Gastroesophageal sphincter (tissue), 4 donors: Measurements from ENCODE around the gene POU4F1. TPM values are rescaled to one million over a fixed set of nuclear protein-coding genes. Genes with fewer than 3 reads are reported as not detected.

ENCODE experiments used
- ATAC-seq: fragments of 150-250 bp; one replicate; pipeline ENCODE4 v1.9.1; 2016; ENCODE audit warnings: mild to moderate bottlenecking, moderate library complexity
- H3K27ac ChIP-seq, 4 donors: fragments of 200-600 bp; sonication (generic) in 3 of 4; 1 replicate in 3 of 4; 2 replicates in 1 of 4; pipeline ENCODE4 v1.5.1; 2016 to 2019
- H3K27me3 ChIP-seq: fragments of 200-600 bp; sonication (generic); one replicate; pipeline ENCODE4 v1.5.1; 2019
- H3K36me3 ChIP-seq, 2 donors: fragments of 200-600 bp; sonication (generic); one replicate each; pipeline ENCODE4 v1.5.1; 2019; ENCODE audit warnings: control low read depth in 1 of 2
- H3K4me1 ChIP-seq, 3 donors: fragments of 200-600 bp; sonication (generic); 1 replicate in 2 of 3; 2 replicates in 1 of 3; pipeline ENCODE4 v1.5.1; 2016 to 2019; ENCODE audit warnings: control low read depth in 2 of 3
- H3K4me3 ChIP-seq, 2 donors: fragments of 200-600 bp; sonication (generic); one replicate each; pipeline ENCODE4 v1.5.1; 2019; ENCODE audit warnings: mild to moderate bottlenecking in 1 of 2, moderate library complexity in 1 of 2
- H3K9me3 ChIP-seq, 3 donors: fragments of 200-600 bp; sonication (generic); one replicate each; pipeline ENCODE4 v1.5.1; 2017 to 2019; ENCODE audit warnings: control low read depth in 2 of 3
- CTCF ChIP-seq, 4 experiments: fragments of 200-600 bp in 2 of 4; fragments of 450-650 bp in 2 of 4; sonication (generic) in 1 of 4; IDR thresholded peaks; one replicate each; pipeline ENCODE4 v1.5.1; 2017 to 2019; ENCODE audit warnings: antibody characterized with exemption in 4 of 4, mild to moderate bottlenecking in 2 of 4, moderate library complexity in 2 of 4
- EP300 ChIP-seq: sonication (generic); formaldehyde crosslinking; IDR thresholded peaks from one replicate; pipeline ENCODE4 v1.6.1; 2017; ENCODE audit warnings: antibody characterized with exemption, mild to moderate bottlenecking
- POLR2A ChIP-seq, 2 donors: fragments of 450-650 bp; IDR thresholded peaks; one replicate each; pipeline ENCODE4 v1.6.1; 2017; ENCODE audit warnings: antibody characterized with exemption in 2 of 2, mild to moderate bottlenecking in 2 of 2, moderate library complexity in 1 of 2
- POLR2AphosphoS5 ChIP-seq: sonication (generic); formaldehyde crosslinking; IDR thresholded peaks from one replicate; pipeline ENCODE4 v1.6.1; 2017; ENCODE audit warnings: antibody characterized with exemption
- WGBS, 2 donors: methylation state at CpG; one replicate each; pipeline ENCODE4 v1.1.5; 2018; ENCODE audit warnings: low coverage in 1 of 2; 5-methylcytosine and 5-hydroxymethylcytosine counted together
- total RNA-seq, 4 donors: library from RNA; depleted of rRNA; stranded (reverse); fragments of >200 nt; gene quantifications; one replicate each; pipeline ENCODE4 v1.1.0, GENCODE V29; 2016

The POU4F1 gene
- total RNA-seq, 4 donors from 2014 or later: 0.08 TPM; not detected in 3

GRCh38 chr13:78595495-78596398 is 7.6 kb downstream of the POU4F1 start:
- Histone ChIP-seq H3K4me3 (peak overlapping the region in 1 of 2 donors; percentile 17), H3K27me3 (peaks cover 100% of the 10 kb centered on the region), H3K4me1 (peaks cover 0 to 19% (median 0%) of the 10 kb centered on the region in 3 donors), H3K27ac (no peak overlapping the region), H3K9me3 (no peaks in the 10 kb centered on the region), H3K36me3 (no peaks in the 10 kb centered on the region)
- TF ChIP-seq POLR2A (IDR thresholded peaks at IDR 0.05): no peak
- TF ChIP-seq CTCF (IDR thresholded peaks at IDR 0.05): no peak
- TF ChIP-seq POLR2AphosphoS5: no peak
- no peak for TF ChIP-seq EP300
- ATAC-seq: no peak
- WGBS, 2 donors: 6 to 7% methylated on average over 7 to 22 of the region's 65 CpGs

DNA sequence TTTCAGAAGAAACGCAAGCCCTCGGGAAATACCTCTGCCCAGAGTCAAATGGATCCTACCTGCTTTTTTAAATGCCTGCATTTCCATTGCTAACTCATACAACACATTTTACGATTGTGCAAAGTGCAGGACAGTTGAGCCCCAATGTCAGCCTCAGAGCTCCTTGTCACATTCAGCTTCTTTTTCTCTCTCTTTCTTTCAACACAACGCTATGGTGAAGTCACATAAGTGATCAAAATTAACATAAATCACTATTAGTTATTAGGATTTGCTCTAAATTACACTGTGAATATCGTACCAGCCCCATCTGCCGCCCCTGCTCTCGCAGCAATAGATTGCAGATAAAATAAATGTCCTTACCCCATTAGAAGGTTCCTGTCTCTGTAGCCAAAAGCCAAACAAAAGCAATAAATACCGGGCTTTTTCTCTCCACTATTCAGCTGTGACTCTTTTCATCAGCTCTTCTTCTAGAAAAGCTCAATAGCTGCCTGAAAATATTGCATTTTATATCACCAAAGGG is 8.8 kb downstream of the POU4F1 start:
- Histone ChIP-seq H3K36me3 (no peaks in the 10 kb centered on the region), H3K27me3 (peaks cover 100% of the 10 kb centered on the region)
- WGBS, 2 donors: 5 to 18% methylated on average over 8 of the region's 8 CpGs

GRCh38 chr13:78593652-78594455 is 9.5 kb downstream of the POU4F1 start:
- peaks cover 100% of the 10 kb centered on the region for H3K27me3 ChIP-seq
- TF ChIP-seq CTCF (IDR thresholded peaks at IDR 0.05) (no peak), EP300 (no peak), POLR2AphosphoS5 (no peak), POLR2A (IDR thresholded peaks at IDR 0.05) (no peak)
- no peak overlapping the region for H3K27ac ChIP-seq
- ATAC-seq: no peak
- peaks cover 0 to 19% (median 0%) of the 10 kb centered on the region in 3 donors for H3K4me1 ChIP-seq
- H3K36me3 ChIP-seq: no peaks in the 10 kb centered on the region
- WGBS, 2 donors: 10 to 11% methylated on average over 17 to 25 of the region's 29 CpGs
- no peaks in the 10 kb centered on the region for H3K9me3 ChIP-seq
- H3K4me3 ChIP-seq: no peak overlapping the region

More for the DNA sequence above, 8.8 kb downstream of the POU4F1 start:
- no peak overlapping the region for H3K4me3 ChIP-seq
- H3K27ac ChIP-seq: no peak overlapping the region
- no peak for ATAC-seq
- peaks cover 0 to 19% (median 0%) of the 10 kb centered on the region in 3 donors for H3K4me1 ChIP-seq
- no peaks in the 10 kb centered on the region for H3K9me3 ChIP-seq
- TF ChIP-seq CTCF (IDR thresholded peaks at IDR 0.05): no peak

- peaks cover 100% of the 10 kb centered on the region for H3K27me3 ChIP-seq
- TF ChIP-seq POLR2AphosphoS5 (no peak), POLR2A (IDR thresholded peaks at IDR 0.05) (no peak), EP300 (no peak), CTCF (IDR thresholded peaks at IDR 0.05) (no peak)
Measured at GRCh38 chr13:78593129-78593528, 10.2 kb downstream of the POU4F1 start.

More at GRCh38 chr13:78593129-78593528, 10.2 kb downstream of the POU4F1 start:
- Histone ChIP-seq H3K4me1 (peaks cover 0 to 19% (median 0%) of the 10 kb centered on the region in 3 donors), H3K4me3 (no peak overlapping the region), H3K36me3 (no peaks in the 10 kb centered on the region), H3K9me3 (no peaks in the 10 kb centered on the region), H3K27ac (no peak overlapping the region)
- ATAC-seq: no peak
- 10 to 12% methylated on average over 13 of the region's 13 CpGs for WGBS, 2 donors
